ENCODE data around the gene CYTH4. TPM values are rescaled to one million over a fixed set of nuclear protein-coding genes. Genes with fewer than 3 reads are reported as not detected.
A peak's percentile ranks its signal among the peaks of the same experiment; 100 is the strongest.
"Not testable (repeated sequence)": the region's sequence is repeated elsewhere in the genome, so short reads cannot be mapped to it uniquely, and the experiment has no call there.

Gene CYTH4
- polyA plus RNA-seq, 1 experiment, result 0.33 TPM

DNA sequence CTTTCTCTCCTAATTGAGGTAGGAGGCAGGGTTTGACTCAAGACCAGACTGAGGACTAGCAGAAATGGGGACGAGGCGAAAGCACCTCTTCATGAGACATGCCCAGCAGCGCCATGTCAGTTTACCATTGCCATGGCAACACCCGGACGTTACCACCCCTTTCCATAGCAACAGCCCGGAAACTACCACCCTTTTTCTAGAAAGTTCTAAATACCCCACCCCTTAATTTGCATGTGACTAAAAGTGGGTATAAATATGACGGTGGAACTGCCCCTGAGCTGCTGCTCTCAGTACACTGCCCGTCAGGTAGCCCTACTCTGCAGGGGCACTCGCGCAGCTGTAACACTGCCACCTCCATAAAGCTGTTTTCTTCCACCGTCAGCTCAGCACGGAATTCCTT lies 32.3 kb upstream of the CYTH4 start:
- ChIA-PET POLR2A (no interaction called here), CTCF (interaction anchor here (4.5 kb wide), 1 partner anchor 10 kb away, joined by 31 read pairs; no protein-coding TSS in a partner anchor)
- no peak for DNase-seq (ENCODE audit: low read depth, low spot score)
- no peaks in the 10 kb centered on the region for H3K9me3 ChIP-seq (ENCODE audit: control insufficient read depth, insufficient read depth, low read length)
- no peak overlapping the region for H3K4me3 ChIP-seq (ENCODE audit: low read depth, low read length)
- no peaks in the 10 kb centered on the region for H3K27me3 ChIP-seq (ENCODE audit: control insufficient read depth, insufficient read depth, low read length)
- no peak for TF ChIP-seq CTCF (IDR thresholded peaks at IDR 0.05; ENCODE audit: low read depth, low read length)
- H3K27ac ChIP-seq (ENCODE audit: low read depth, low read length), result no peak overlapping the region

DNA sequence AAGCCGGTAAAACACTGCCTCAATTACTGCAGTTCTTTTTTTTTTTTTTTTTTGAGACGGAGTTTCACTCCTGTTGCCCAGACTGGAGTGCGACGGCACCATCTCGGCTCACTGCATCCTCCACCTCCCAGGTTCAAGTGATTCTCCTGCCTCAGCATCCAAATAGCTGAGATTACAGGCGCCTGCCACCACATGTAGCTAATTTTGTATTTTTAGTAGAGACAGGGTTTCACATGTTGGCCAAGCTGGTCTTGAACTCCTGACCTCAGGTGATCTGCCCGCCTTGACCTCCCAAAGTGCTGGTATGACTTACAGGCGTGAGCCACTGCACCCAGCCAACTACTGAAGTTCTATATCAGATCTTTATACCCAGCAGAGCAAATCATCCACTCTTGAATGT lies 30.5 kb upstream of the CYTH4 start:
- CTCF ChIA-PET, result interaction anchor here (1.0 to 1.5 kb wide), 2 partner anchors 9 to 52 kb away, joined by 4 to 5 read pairs; no protein-coding TSS in a partner anchor
- not testable (repeated sequence) for H3K9me3 ChIP-seq (ENCODE audit: control insufficient read depth, insufficient read depth, low read length); DNase-seq (ENCODE audit: low read depth, low spot score); H3K27me3 ChIP-seq (ENCODE audit: control insufficient read depth, insufficient read depth, low read length); H3K27ac ChIP-seq (ENCODE audit: low read depth, low read length); H3K4me3 ChIP-seq (ENCODE audit: low read depth, low read length)
- POLR2A ChIA-PET, result interaction anchor here (0.7 kb wide), 1 partner anchor 22 kb away, joined by 5 read pairs; no protein-coding TSS in a partner anchor

GRCh38 chr22:37253126-37253660 lies 29.1 kb upstream of the CYTH4 start:
- H3K4me3 ChIP-seq (ENCODE audit: low read depth, low read length), result no peak overlapping the region
- TF ChIP-seq CTCF (IDR thresholded peaks at IDR 0.05; ENCODE audit: low read depth, low read length), result no peak; the same call in 1 of the 2 replicates
- ChIA-PET CTCF (no interaction called here), POLR2A (no interaction called here)
- no peaks in the 10 kb centered on the region for H3K9me3 ChIP-seq (ENCODE audit: control insufficient read depth, insufficient read depth, low read length)
- DNase-seq (ENCODE audit: low read depth, low spot score), result no peak
- H3K27me3 ChIP-seq (ENCODE audit: control insufficient read depth, insufficient read depth, low read length), result no peaks in the 10 kb centered on the region
- no peak overlapping the region for H3K27ac ChIP-seq (ENCODE audit: low read depth, low read length)

GRCh38 chr22:37254209-37254866 lies 28.0 kb upstream of the CYTH4 start:
- Histone ChIP-seq H3K27me3 (ENCODE audit: control insufficient read depth, insufficient read depth, low read length) (no peaks in the 10 kb centered on the region), H3K4me3 (ENCODE audit: low read depth, low read length) (no peak overlapping the region), H3K9me3 (ENCODE audit: control insufficient read depth, insufficient read depth, low read length) (no peaks in the 10 kb centered on the region), H3K27ac (ENCODE audit: low read depth, low read length) (no peak overlapping the region)
- ChIA-PET CTCF (interaction anchor here (0.7 to 1.0 kb wide), 2 partner anchors 29 to 88 kb away, joined by 3 read pairs; no protein-coding TSS in a partner anchor), POLR2A (interaction anchor here (0.7 kb wide), 1 partner anchor 17 kb away, joined by 6 read pairs; no protein-coding TSS in a partner anchor)
- TF ChIP-seq CTCF (IDR thresholded peaks at IDR 0.05; ENCODE audit: low read depth, low read length), result no peak
- peak; percentile 29 for DNase-seq (ENCODE audit: low read depth, low spot score)

- no peak for TF ChIP-seq CTCF (IDR thresholded peaks at IDR 0.05; ENCODE audit: low read depth, low read length)
- Histone ChIP-seq H3K4me3 (ENCODE audit: low read depth, low read length) (no peak overlapping the region), H3K27me3 (ENCODE audit: control insufficient read depth, insufficient read depth, low read length) (no peaks in the 10 kb centered on the region), H3K27ac (ENCODE audit: low read depth, low read length) (no peak overlapping the region), H3K9me3 (ENCODE audit: control insufficient read depth, insufficient read depth, low read length) (no peaks in the 10 kb centered on the region)
- CTCF ChIA-PET, result interaction anchor here (1.0 kb wide), 1 partner anchor 29 kb away, joined by 3 read pairs; no protein-coding TSS in a partner anchor
- POLR2A ChIA-PET, result no interaction called here
- DNase-seq (ENCODE audit: low read depth, low spot score), result no peak
Measured at GRCh38 chr22:37254867-37255233, 27.5 kb upstream of the CYTH4 start.

Data from AG04450 (cell line).